Panc1 (cell line): ENCODE data around the gene ADAM29.

Experiments
- POLR2AphosphoS5 ChIP-seq: IDR thresholded peaks from 2 replicates; pipeline ENCODE4 v1.6.1; 2012; ENCODE audit warnings: mild to moderate bottlenecking, low read depth, low read length, moderate library complexity
- TCF7L2 ChIP-seq: IDR thresholded peaks from 2 replicates; pipeline ENCODE4 v1.6.1; 2011; ENCODE audit warnings: mild to moderate bottlenecking, low read depth, low read length, inconsistent platforms
- TF ChIP-seq, protein P1 (sequence below): fragments of 450-650 bp; IDR thresholded peaks from 2 replicates; pipeline ENCODE4 v1.5.1; 2017; ENCODE audit warnings: mild to moderate bottlenecking
- TF ChIP-seq, protein P2 (sequence below), 2 experiments: IDR thresholded peaks; 2 replicates each; pipeline ENCODE4 v1.6.1; 2011 to 2012; ENCODE audit warnings: low read depth in 2 of 2, control low read depth in 1 of 2, low read length in 1 of 2, mild to moderate bottlenecking in 1 of 2, moderate library complexity in 1 of 2; ENCODE audit not compliant: insufficient read depth in 1 of 2

DNA sequence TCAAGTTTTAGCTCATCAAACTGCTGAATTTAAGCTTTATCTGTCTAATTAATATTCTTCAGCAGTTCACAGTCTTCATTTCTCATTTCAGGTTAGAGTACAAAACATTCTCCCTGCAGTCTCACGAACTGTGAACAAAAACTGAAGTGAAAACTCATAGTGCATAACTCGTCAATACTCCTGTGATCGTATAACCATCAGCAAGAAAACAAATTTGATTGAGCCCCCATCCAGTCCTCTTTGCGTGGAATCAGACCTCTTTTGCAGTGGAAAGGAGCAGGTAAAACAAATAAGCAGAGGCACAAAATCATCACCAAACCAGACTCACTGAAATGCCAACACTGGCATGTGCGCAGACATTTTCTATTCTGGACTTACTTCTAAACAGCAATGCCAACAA is 12.7 kb downstream of the ADAM29 start:
- TF ChIP-seq, protein P1, sequence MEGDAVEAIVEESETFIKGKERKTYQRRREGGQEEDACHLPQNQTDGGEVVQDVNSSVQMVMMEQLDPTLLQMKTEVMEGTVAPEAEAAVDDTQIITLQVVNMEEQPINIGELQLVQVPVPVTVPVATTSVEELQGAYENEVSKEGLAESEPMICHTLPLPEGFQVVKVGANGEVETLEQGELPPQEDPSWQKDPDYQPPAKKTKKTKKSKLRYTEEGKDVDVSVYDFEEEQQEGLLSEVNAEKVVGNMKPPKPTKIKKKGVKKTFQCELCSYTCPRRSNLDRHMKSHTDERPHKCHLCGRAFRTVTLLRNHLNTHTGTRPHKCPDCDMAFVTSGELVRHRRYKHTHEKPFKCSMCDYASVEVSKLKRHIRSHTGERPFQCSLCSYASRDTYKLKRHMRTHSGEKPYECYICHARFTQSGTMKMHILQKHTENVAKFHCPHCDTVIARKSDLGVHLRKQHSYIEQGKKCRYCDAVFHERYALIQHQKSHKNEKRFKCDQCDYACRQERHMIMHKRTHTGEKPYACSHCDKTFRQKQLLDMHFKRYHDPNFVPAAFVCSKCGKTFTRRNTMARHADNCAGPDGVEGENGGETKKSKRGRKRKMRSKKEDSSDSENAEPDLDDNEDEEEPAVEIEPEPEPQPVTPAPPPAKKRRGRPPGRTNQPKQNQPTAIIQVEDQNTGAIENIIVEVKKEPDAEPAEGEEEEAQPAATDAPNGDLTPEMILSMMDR = no peak
- no peak for TF ChIP-seq POLR2AphosphoS5
- TF ChIP-seq TCF7L2 = no peak
- TF ChIP-seq, protein P2, sequence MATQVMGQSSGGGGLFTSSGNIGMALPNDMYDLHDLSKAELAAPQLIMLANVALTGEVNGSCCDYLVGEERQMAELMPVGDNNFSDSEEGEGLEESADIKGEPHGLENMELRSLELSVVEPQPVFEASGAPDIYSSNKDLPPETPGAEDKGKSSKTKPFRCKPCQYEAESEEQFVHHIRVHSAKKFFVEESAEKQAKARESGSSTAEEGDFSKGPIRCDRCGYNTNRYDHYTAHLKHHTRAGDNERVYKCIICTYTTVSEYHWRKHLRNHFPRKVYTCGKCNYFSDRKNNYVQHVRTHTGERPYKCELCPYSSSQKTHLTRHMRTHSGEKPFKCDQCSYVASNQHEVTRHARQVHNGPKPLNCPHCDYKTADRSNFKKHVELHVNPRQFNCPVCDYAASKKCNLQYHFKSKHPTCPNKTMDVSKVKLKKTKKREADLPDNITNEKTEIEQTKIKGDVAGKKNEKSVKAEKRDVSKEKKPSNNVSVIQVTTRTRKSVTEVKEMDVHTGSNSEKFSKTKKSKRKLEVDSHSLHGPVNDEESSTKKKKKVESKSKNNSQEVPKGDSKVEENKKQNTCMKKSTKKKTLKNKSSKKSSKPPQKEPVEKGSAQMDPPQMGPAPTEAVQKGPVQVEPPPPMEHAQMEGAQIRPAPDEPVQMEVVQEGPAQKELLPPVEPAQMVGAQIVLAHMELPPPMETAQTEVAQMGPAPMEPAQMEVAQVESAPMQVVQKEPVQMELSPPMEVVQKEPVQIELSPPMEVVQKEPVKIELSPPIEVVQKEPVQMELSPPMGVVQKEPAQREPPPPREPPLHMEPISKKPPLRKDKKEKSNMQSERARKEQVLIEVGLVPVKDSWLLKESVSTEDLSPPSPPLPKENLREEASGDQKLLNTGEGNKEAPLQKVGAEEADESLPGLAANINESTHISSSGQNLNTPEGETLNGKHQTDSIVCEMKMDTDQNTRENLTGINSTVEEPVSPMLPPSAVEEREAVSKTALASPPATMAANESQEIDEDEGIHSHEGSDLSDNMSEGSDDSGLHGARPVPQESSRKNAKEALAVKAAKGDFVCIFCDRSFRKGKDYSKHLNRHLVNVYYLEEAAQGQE (IDR thresholded peaks at IDR 0.05; ENCODE audit: insufficient read depth in 1 of 2, low read depth in 2 of 2, low read length in 1 of 2) = no peak
